Ovary (tissue), 3 donors: ENCODE measurements around the gene EMID1.

Experiments
- CTCF ChIP-seq, 3 donors: fragments of 450-650 bp in 2 of 3; fragments of 200-600 bp in 1 of 3; IDR thresholded peaks; one replicate each; pipeline versions ENCODE4 v1.5.1 to v1.8.0; 2016 to 2022; ENCODE audit warnings: antibody characterized with exemption in 3 of 3, mild to moderate bottlenecking in 1 of 3
- EP300 ChIP-seq: sonication (generic); formaldehyde crosslinking; IDR thresholded peaks from one replicate; pipeline ENCODE4 v1.6.1; 2017; ENCODE audit warnings: antibody characterized with exemption
- POLR2A ChIP-seq: fragments of 450-650 bp; IDR thresholded peaks from one replicate; pipeline ENCODE4 v1.6.1; 2017; ENCODE audit warnings: antibody characterized with exemption, mild to moderate bottlenecking, moderate library complexity
- donor health status: DM: no; HTN: no; CAD: no.

DNA sequence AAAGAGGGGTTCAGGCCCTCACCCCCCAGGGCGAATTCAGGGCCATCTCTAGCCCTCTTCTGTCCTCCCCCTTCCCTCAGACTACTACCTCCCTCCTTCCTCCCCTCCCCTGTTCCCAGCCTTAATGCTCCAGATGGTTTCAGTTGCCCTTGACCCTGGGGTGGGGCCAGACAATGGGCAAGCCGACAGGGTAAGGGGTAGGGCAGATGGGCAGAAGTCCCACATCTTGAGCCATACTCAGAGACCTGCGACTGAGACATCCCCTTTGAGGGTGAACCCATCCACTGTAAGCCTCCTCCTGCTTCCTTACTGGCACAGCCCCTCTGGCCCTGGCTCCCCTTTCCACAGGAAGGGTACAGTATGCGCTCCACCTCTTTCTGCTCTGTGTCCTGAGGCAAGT lies 60.2 kb downstream of the EMID1 start:
- TF ChIP-seq POLR2A (no peak), CTCF (IDR thresholded peaks at IDR 0.05) (no peak), EP300 (no peak)
